Measurements from ENCODE around the gene OPRD1.

Gene OPRD1

GRCh38 chr1:28885977-28886730 lies 74.2 kb downstream of the OPRD1 start:
- DNase-seq (ENCODE audit: low spot score) = peak; percentile 26

- peak; percentile 92 for DNase-seq (ENCODE audit: low spot score)
These were observed 74.9 kb downstream of the OPRD1 start for GRCh38 chr1:28886731-28887418.

GRCh38 chr1:28887419-28887834 lies 75.5 kb downstream of the OPRD1 start:
- DNase-seq (ENCODE audit: low spot score) = no peak

GRCh38 chr1:28887835-28888682 lies 76.1 kb downstream of the OPRD1 start:
- DNase-seq (ENCODE audit: low spot score) = peak; percentile 78

- DNase-seq (ENCODE audit: low spot score) = no peak
These were observed 76.9 kb downstream of the OPRD1 start for GRCh38 chr1:28888915-28889314.

GRCh38 chr1:28889357-28889756 lies 77.4 kb downstream of the OPRD1 start:
- DNase-seq (ENCODE audit: low spot score) = no peak

GRCh38 chr1:28890435-28890834 lies 78.5 kb downstream of the OPRD1 start:
- no peak for DNase-seq (ENCODE audit: low spot score)

- no peak for DNase-seq (ENCODE audit: low spot score)
These were observed 78.9 kb downstream of the OPRD1 start for GRCh38 chr1:28890836-28891235.

- no peak for DNase-seq (ENCODE audit: low spot score)
These were observed 79.3 kb downstream of the OPRD1 start for GRCh38 chr1:28891256-28891655.

GRCh38 chr1:28893403-28894102 lies 81.6 kb downstream of the OPRD1 start:
- DNase-seq (ENCODE audit: low spot score) = peak; percentile 50

- DNase-seq (ENCODE audit: low spot score) = no peak
These were observed 82.8 kb downstream of the OPRD1 start for GRCh38 chr1:28894785-28895184.

GRCh38 chr1:28895896-28896608 lies 84.1 kb downstream of the OPRD1 start:
- DNase-seq (ENCODE audit: low spot score) = no peak

GRCh38 chr1:28896609-28896986 lies 84.6 kb downstream of the OPRD1 start:
- no peak for DNase-seq (ENCODE audit: low spot score)

- DNase-seq (ENCODE audit: low spot score) = no peak
These were observed 85.8 kb downstream of the OPRD1 start for GRCh38 chr1:28897789-28898188.

GRCh38 chr1:28898405-28898881 lies 86.5 kb downstream of the OPRD1 start:
- DNase-seq (ENCODE audit: low spot score) = peak; percentile 65

- no peak for DNase-seq (ENCODE audit: low spot score)
These were observed 87.3 kb downstream of the OPRD1 start for GRCh38 chr1:28899267-28899666.

- DNase-seq (ENCODE audit: low spot score) = no peak
These were observed 88.6 kb downstream of the OPRD1 start for GRCh38 chr1:28900562-28900961.

GRCh38 chr1:28902738-28903137 lies 90.8 kb downstream of the OPRD1 start:
- DNase-seq (ENCODE audit: low spot score) = no peak

GRCh38 chr1:28905921-28906666 lies 94.1 kb downstream of the OPRD1 start:
- DNase-seq (ENCODE audit: low spot score) = no peak

GRCh38 chr1:28909198-28909597 lies 97.2 kb downstream of the OPRD1 start:
- no peak for DNase-seq (ENCODE audit: low spot score)

Measured in hematopoietic multipotent progenitor cell treated with erythropoietin and hydrocortisone succinate and interleukin-3 and kit ligand, for 15 days (in vitro differentiated cells).